A673 (cell line): ENCODE results near the gene CARTPT. TPM values are rescaled to one million over a fixed set of nuclear protein-coding genes. Genes with fewer than 3 reads are reported as not detected.

Experiments
- BruUV-seq: library from RNA; stranded (reverse); fragments of 400-500 nt; replicated peaks from 2 replicates; lab custom pipeline; 2021; lab: Mats Ljungman, UMichigan
- CTCF ChIA-PET: fragments of 300-600 bp; sonication (Branson Sonifier 250); formaldehyde crosslinking; loops from one replicate; lab custom pipeline; 2022; ENCODE audit warnings: antibody characterized with exemption; lab: Charles Lee
- POLR2A ChIA-PET: fragments of 300-600 bp; sonication (Branson Sonifier 250); formaldehyde crosslinking; loops from one replicate; lab custom pipeline; 2022; ENCODE audit warnings: antibody characterized with exemption; ENCODE audit not compliant: low non-redundant PET; lab: Charles Lee
- DNase-seq: peaks from one replicate; pipeline ENCODE4 v3.0.0-alpha.2; 2015; ENCODE audit warnings: low spot score
- H3K27ac ChIP-seq: fragments of 200-600 bp; sonication (generic); 2 replicates; pipeline ENCODE4 v1.5.1; 2016; ENCODE audit warnings: mixed run types, low read depth, mild to moderate bottlenecking, mixed read lengths, antibody characterized with exemption, low read length; ENCODE audit not compliant: poor library complexity, severe bottlenecking
- H3K27me3 ChIP-seq: fragments of 200-600 bp; sonication (generic); replicated peaks from 2 replicates; pipeline ENCODE4 v1.6.1; 2017; ENCODE audit warnings: mixed run types, low read depth, mild to moderate bottlenecking, mixed read lengths, antibody characterized with exemption, low read length; ENCODE audit not compliant: insufficient read depth, poor library complexity
- H3K36me3 ChIP-seq: fragments of 200-600 bp; sonication (generic); 2 replicates; pipeline ENCODE4 v1.6.1; 2016; ENCODE audit warnings: mixed run types, mild to moderate bottlenecking, mixed read lengths, antibody characterized with exemption, low read length; ENCODE audit not compliant: insufficient read depth, poor library complexity, severe bottlenecking
- H3K4me1 ChIP-seq: fragments of 200-600 bp; sonication (generic); 2 replicates; pipeline ENCODE4 v1.6.1; 2017; ENCODE audit warnings: mixed run types, mild to moderate bottlenecking, mixed read lengths, antibody characterized with exemption, low read length; ENCODE audit not compliant: insufficient read depth, poor library complexity, severe bottlenecking
- H3K4me3 ChIP-seq: fragments of 200-600 bp; sonication (generic); 2 replicates; pipeline ENCODE4 v1.5.1; 2016; ENCODE audit warnings: low read depth, mixed run types, mild to moderate bottlenecking, mixed read lengths, low read length; ENCODE audit not compliant: poor library complexity, severe bottlenecking
- H3K9me3 ChIP-seq: fragments of 200-600 bp; sonication (generic); 2 replicates; pipeline ENCODE4 v1.6.1; 2016; ENCODE audit warnings: mixed run types, low read depth, mild to moderate bottlenecking, mixed read lengths, antibody characterized with exemption, low read length; ENCODE audit not compliant: poor library complexity, severe bottlenecking
- EZH2 ChIP-seq: fragments of 200-600 bp; sonication (generic); IDR thresholded peaks from 2 replicates; pipeline ENCODE4 v1.6.1; 2017; ENCODE audit warnings: borderline replicate concordance, low read depth, mild to moderate bottlenecking, mixed read lengths, antibody characterized with exemption, low read length; ENCODE audit not compliant: poor library complexity, severe bottlenecking
- intact Hi-C: fragments of 100-400 bp; cut with micrococcal nuclease; formaldehyde crosslinking; loops from one replicate; pipeline ENCODE4 v1.10.0; 2022; ENCODE audit not compliant: unreplicated experiment
- total RNA-seq: library from RNA; stranded (reverse); gene quantifications from 2 replicates; pipeline ENCODE4 v1.2.3, GENCODE V29; 2021
- TF ChIP-seq, protein P1 (sequence below): fragments of 300-800, 200-600 bp; sonication (generic); conservative IDR thresholded peaks from 2 replicates; pipeline ENCODE4 v1.5.1; 2017; ENCODE audit warnings: low read depth, mild to moderate bottlenecking, antibody characterized with exemption, low read length, moderate library complexity, mixed read lengths

The CARTPT gene
- total RNA-seq, 1 experiment from 2014 or later, result not detected

DNA sequence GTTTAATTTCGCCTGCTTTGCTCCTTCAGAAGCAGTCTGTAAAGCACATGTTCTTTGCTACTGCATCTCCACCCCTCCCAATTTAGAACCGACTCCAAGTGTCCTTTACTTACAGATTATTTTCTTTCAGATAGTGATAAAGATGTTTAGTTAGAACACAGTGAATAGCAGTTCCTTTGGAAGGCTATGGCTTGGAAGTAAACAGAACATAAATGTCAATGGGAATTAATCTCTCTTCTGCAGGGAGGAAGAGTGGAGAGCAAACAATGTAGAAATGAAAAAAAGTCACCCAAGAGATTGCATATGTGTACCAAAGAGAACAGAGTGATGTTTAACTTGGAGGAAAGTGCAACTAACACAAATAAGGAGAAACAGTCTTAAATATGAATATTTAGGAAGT, 4.2 kb upstream of the CARTPT start:
- intact Hi-C loops, result no loop called here
- no peaks in the 10 kb centered on the region for H3K4me1 ChIP-seq
- TF ChIP-seq, protein P1, sequence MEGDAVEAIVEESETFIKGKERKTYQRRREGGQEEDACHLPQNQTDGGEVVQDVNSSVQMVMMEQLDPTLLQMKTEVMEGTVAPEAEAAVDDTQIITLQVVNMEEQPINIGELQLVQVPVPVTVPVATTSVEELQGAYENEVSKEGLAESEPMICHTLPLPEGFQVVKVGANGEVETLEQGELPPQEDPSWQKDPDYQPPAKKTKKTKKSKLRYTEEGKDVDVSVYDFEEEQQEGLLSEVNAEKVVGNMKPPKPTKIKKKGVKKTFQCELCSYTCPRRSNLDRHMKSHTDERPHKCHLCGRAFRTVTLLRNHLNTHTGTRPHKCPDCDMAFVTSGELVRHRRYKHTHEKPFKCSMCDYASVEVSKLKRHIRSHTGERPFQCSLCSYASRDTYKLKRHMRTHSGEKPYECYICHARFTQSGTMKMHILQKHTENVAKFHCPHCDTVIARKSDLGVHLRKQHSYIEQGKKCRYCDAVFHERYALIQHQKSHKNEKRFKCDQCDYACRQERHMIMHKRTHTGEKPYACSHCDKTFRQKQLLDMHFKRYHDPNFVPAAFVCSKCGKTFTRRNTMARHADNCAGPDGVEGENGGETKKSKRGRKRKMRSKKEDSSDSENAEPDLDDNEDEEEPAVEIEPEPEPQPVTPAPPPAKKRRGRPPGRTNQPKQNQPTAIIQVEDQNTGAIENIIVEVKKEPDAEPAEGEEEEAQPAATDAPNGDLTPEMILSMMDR, result no peak
- no peak for TF ChIP-seq EZH2
- no peaks in the 10 kb centered on the region for H3K9me3 ChIP-seq
- POLR2A ChIA-PET, result no interaction called here
- no peak for DNase-seq
- H3K27me3 ChIP-seq, result peaks cover 65% of the 10 kb centered on the region
- no TSS peak for BruUV-seq
- CTCF ChIA-PET, result no interaction called here
- H3K36me3 ChIP-seq, result no peaks in the 10 kb centered on the region
- no peak overlapping the region for H3K4me3 ChIP-seq
- H3K27ac ChIP-seq, result no peak overlapping the region

DNA sequence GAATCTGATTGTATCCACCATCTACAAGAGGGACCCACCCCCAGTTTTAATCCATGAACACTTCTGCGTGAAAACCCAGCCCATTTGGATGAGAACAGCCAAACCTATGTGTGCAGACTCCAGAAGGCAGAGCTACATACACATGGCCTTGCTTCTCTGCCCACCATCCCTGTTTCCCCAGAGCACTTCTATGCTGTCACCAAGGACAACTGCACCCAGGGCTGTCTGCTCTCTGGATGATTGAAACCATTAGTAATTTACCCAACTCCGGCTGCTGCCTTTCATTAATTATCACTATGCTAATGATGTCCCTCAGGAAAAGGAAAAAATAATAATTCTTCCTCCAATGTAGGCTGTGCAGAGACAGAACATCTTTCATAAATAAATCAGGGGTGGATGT, 8.9 kb downstream of the CARTPT start:
- TF ChIP-seq, protein P1, result no peak
- no peak for TF ChIP-seq EZH2
- POLR2A ChIA-PET, result no interaction called here
- Histone ChIP-seq H3K9me3 (no peaks in the 10 kb centered on the region), H3K27me3 (peaks cover 54% of the 10 kb centered on the region), H3K4me3 (no peak overlapping the region), H3K36me3 (no peaks in the 10 kb centered on the region), H3K4me1 (no peaks in the 10 kb centered on the region), H3K27ac (no peak overlapping the region)
- intact Hi-C loops, result no loop called here
- CTCF ChIA-PET, result no interaction called here
- no TSS peak for BruUV-seq
- DNase-seq, result no peak

DNA sequence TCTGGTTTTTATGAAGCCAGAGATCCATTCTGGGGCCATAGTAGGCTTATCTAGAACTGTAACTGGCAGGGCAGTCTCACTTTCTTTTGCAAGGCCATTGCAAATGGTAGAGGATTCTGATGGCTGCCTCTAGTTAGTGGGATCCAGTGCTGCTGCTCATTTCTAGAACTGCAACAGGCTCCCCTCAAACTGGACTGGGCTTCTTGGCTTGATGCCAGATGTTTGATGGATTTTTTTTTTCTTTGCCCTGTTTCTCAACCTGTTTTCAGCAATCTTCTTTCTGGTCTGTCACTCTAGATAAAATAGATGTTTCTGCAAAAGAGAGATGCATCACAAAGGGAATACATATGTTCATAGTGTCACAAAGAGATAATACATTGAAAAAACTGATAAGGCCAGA, 11.9 kb downstream of the CARTPT start:
- DNase-seq, result no peak
- H3K27me3 ChIP-seq, result peaks cover 30% of the 10 kb centered on the region
- BruUV-seq, result no TSS peak
- no peaks in the 10 kb centered on the region for H3K4me1 ChIP-seq
- H3K27ac ChIP-seq, result no peak overlapping the region
- H3K4me3 ChIP-seq, result no peak overlapping the region
- H3K9me3 ChIP-seq, result no peaks in the 10 kb centered on the region
- ChIA-PET POLR2A (no interaction called here), CTCF (no interaction called here)
- no peak for TF ChIP-seq EZH2
- TF ChIP-seq, protein P1, result no peak
- no peaks in the 10 kb centered on the region for H3K36me3 ChIP-seq
- intact Hi-C loops, result no loop called here
